Liver (tissue), 9 donors: ENCODE data around the gene CHML. TPM values are rescaled to one million over a fixed set of nuclear protein-coding genes. Genes with fewer than 3 reads are reported as not detected.

Source experiments
- DNase-seq: peaks from one replicate; pipeline ENCODE4 v3.0.0-alpha.2; 2017; ENCODE audit warnings: low spot score
- H3K27ac ChIP-seq, 2 donors: one replicate each; pipeline ENCODE4 v1.7.0; 2013; ENCODE audit warnings: inconsistent platforms in 2 of 2, low read length in 2 of 2, control low read depth in 1 of 2, low read depth in 1 of 2, mild to moderate bottlenecking in 1 of 2
- H3K27me3 ChIP-seq, 4 donors: one replicate each; pipeline versions ENCODE4 v1.6.1 to v1.7.0; 2013; ENCODE audit warnings: low read length in 3 of 4, inconsistent platforms in 1 of 4, mild to moderate bottlenecking in 1 of 4, moderate library complexity in 1 of 4; ENCODE audit not compliant: control insufficient read depth in 4 of 4, insufficient read depth in 4 of 4
- H3K36me3 ChIP-seq, 4 donors: one replicate each; pipeline versions ENCODE4 v1.6.1 to v1.7.0; 2013; ENCODE audit warnings: low read length in 3 of 4, mild to moderate bottlenecking in 3 of 4, low read depth in 1 of 4, moderate library complexity in 1 of 4; ENCODE audit not compliant: control insufficient read depth in 4 of 4, insufficient read depth in 3 of 4
- H3K4me1 ChIP-seq, 4 donors: one replicate each; pipeline versions ENCODE4 v1.6.1 to v1.7.0; 2013; ENCODE audit warnings: low read length in 3 of 4, mild to moderate bottlenecking in 3 of 4, moderate library complexity in 1 of 4; ENCODE audit not compliant: control insufficient read depth in 4 of 4, insufficient read depth in 4 of 4
- H3K4me3 ChIP-seq, 3 donors: one replicate each; pipeline versions ENCODE4 v1.6.1 to v1.7.0; 2013; ENCODE audit warnings: low read length in 3 of 3, control low read depth in 1 of 3, low read depth in 1 of 3, mild to moderate bottlenecking in 1 of 3
- H3K9ac ChIP-seq, 2 donors: one replicate each; pipeline ENCODE4 v1.7.0; 2013; ENCODE audit warnings: low read length in 2 of 2, mild to moderate bottlenecking in 2 of 2, moderate library complexity in 2 of 2, control low read depth in 1 of 2, low read depth in 1 of 2
- H3K9me3 ChIP-seq, 4 donors: one replicate each; pipeline versions ENCODE4 v1.6.1 to v1.7.0; 2013; ENCODE audit warnings: low read length in 3 of 4; ENCODE audit not compliant: control insufficient read depth in 4 of 4
- EGR1 ChIP-seq, 2 donors: IDR thresholded peaks; 2 replicates each; pipeline ENCODE4 v1.6.1; 2016 to 2018; ENCODE audit warnings: antibody characterized with exemption in 2 of 2, low read depth in 2 of 2
- FOXA1 ChIP-seq: IDR thresholded peaks from 2 replicates; pipeline ENCODE4 v1.6.1; 2016; ENCODE audit warnings: antibody characterized with exemption
- FOXA2 ChIP-seq: IDR thresholded peaks from 2 replicates; pipeline ENCODE4 v1.6.1; 2016; ENCODE audit warnings: antibody characterized with exemption
- GABPA ChIP-seq, 2 donors: IDR thresholded peaks in 1 of 2; conservative IDR thresholded peaks in 1 of 2; 2 replicates each; pipeline ENCODE4 v1.6.1; 2016; ENCODE audit warnings: antibody characterized with exemption in 2 of 2, mild to moderate bottlenecking in 1 of 2, moderate library complexity in 1 of 2
- HNF4A ChIP-seq, 2 donors: conservative IDR thresholded peaks; 2 replicates each; pipeline ENCODE4 v1.6.1; 2016; ENCODE audit warnings: antibody characterized with exemption in 2 of 2, mild to moderate bottlenecking in 2 of 2
- HNF4G ChIP-seq: IDR thresholded peaks from 2 replicates; pipeline ENCODE4 v1.6.1; 2016; ENCODE audit warnings: antibody characterized with exemption
- NR2F2 ChIP-seq: IDR thresholded peaks from 2 replicates; pipeline ENCODE4 v1.6.1; 2016; ENCODE audit warnings: antibody characterized with exemption
- RAD21 ChIP-seq, 2 donors: IDR thresholded peaks; 2 replicates each; pipeline ENCODE4 v1.6.1; 2016; ENCODE audit warnings: antibody characterized with exemption in 2 of 2, mild to moderate bottlenecking in 2 of 2
- RXRA ChIP-seq, 2 donors: IDR thresholded peaks; 2 replicates each; pipeline ENCODE4 v1.6.1; 2017 to 2018; ENCODE audit warnings: antibody characterized with exemption in 2 of 2, mild to moderate bottlenecking in 1 of 2
- SP1 ChIP-seq: IDR thresholded peaks from 2 replicates; pipeline ENCODE4 v1.6.1; 2018; ENCODE audit warnings: antibody characterized with exemption, mild to moderate bottlenecking
- TAF1 ChIP-seq: conservative IDR thresholded peaks from 2 replicates; pipeline ENCODE4 v1.6.1; 2016; ENCODE audit warnings: antibody characterized with exemption, mild to moderate bottlenecking
- WGBS: extraction: QIAGEN DNeasy Blood & Tissue Kit; methylation state at CpG from one replicate; pipeline ENCODE4 v1.1.7; 2013; 5-methylcytosine and 5-hydroxymethylcytosine counted together
- polyA plus RNA-seq, 2 donors: library from polyadenylated mRNA; stranded (reverse) in 1 of 2; unstranded in 1 of 2; fragments of 200-250 nt in 1 of 2; fragments of >200 nt in 1 of 2; fragmentation: Nextera tagmentation in 1 of 2; extraction: Ambion mirVana in 1 of 2; gene quantifications; one replicate each; pipeline versions ENCODE4 v1.2.1 to v1.2.3, GENCODE V29; 2013 to 2015
- total RNA-seq, 2 donors: library from RNA; depleted of rRNA; stranded (reverse); fragments of >200 nt; gene quantifications; one replicate each; pipeline ENCODE4 v1.2.3, GENCODE V29; 2014
- TF ChIP-seq, protein P1 (sequence below): IDR thresholded peaks from 2 replicates; pipeline ENCODE4 v1.6.1; 2016; ENCODE audit warnings: antibody characterized with exemption, mild to moderate bottlenecking
- TF ChIP-seq, protein P2 (sequence below): IDR thresholded peaks from 2 replicates; pipeline ENCODE4 v1.6.1; 2016; ENCODE audit warnings: antibody characterized with exemption
- TF ChIP-seq, protein P3 (sequence below): fragments of 150-350 bp; IDR thresholded peaks from 2 replicates; pipeline ENCODE4 v1.5.1; 2017; ENCODE audit warnings: improper control_type of control experiment, low read depth, low read length; ENCODE audit not compliant: missing input control
- TF ChIP-seq, protein P4 (sequence below): IDR thresholded peaks from 2 replicates; pipeline ENCODE4 v1.6.1; 2016; ENCODE audit warnings: antibody characterized with exemption
- donor health status: healthy.
- donor health status: healthy.
- donor health status: healthy.
- donor health status: healthy.
- donor health status: healthy.

CHML gene
- total and polyA plus RNA-seq, 4 donors = 0.53 to 8.1 (median 3.3) TPM

DNA sequence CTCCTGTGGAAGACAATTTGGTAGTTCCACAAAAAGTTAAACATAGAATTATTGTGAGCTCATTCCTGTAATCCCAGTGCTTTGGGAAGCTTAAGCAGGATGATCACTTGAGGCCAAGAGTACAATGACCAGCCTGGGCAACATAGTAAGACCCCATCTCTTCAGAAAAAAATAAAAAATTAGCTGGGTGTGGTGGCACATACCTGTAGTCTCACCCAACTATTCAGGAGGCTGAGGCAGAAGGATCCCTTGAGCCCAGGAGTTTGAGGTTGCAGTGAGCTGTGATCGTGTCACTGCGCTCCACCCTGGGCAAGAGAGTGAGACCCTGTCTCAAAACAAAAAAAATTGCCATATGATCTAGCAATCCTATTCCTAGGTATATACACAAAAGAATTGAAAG is 4.1 kb upstream of the CHML start:
- H3K27ac ChIP-seq = no peak overlapping the region
- H3K4me3 ChIP-seq = no peak overlapping the region
- no peaks in the 10 kb centered on the region for H3K9me3 ChIP-seq
- no peaks in the 10 kb centered on the region for H3K36me3 ChIP-seq
- H3K9ac ChIP-seq = no peak overlapping the region
- H3K27me3 ChIP-seq = no peaks in the 10 kb centered on the region
- H3K4me1 ChIP-seq = peaks cover 0 to 10% (median 5%) of the 10 kb centered on the region in 4 donors
- TF ChIP-seq HNF4G (no peak), EGR1 (IDR thresholded peaks at IDR 0.05; ENCODE audit: low read depth in 2 of 2) (no peak), NR2F2 (no peak), FOXA2 (no peak), FOXA1 (no peak), HNF4A (conservative IDR thresholded peaks at IDR 0.05) (no peak), RAD21 (IDR thresholded peaks at IDR 0.05) (no peak), TAF1 (no peak)
- TF ChIP-seq, protein P1, sequence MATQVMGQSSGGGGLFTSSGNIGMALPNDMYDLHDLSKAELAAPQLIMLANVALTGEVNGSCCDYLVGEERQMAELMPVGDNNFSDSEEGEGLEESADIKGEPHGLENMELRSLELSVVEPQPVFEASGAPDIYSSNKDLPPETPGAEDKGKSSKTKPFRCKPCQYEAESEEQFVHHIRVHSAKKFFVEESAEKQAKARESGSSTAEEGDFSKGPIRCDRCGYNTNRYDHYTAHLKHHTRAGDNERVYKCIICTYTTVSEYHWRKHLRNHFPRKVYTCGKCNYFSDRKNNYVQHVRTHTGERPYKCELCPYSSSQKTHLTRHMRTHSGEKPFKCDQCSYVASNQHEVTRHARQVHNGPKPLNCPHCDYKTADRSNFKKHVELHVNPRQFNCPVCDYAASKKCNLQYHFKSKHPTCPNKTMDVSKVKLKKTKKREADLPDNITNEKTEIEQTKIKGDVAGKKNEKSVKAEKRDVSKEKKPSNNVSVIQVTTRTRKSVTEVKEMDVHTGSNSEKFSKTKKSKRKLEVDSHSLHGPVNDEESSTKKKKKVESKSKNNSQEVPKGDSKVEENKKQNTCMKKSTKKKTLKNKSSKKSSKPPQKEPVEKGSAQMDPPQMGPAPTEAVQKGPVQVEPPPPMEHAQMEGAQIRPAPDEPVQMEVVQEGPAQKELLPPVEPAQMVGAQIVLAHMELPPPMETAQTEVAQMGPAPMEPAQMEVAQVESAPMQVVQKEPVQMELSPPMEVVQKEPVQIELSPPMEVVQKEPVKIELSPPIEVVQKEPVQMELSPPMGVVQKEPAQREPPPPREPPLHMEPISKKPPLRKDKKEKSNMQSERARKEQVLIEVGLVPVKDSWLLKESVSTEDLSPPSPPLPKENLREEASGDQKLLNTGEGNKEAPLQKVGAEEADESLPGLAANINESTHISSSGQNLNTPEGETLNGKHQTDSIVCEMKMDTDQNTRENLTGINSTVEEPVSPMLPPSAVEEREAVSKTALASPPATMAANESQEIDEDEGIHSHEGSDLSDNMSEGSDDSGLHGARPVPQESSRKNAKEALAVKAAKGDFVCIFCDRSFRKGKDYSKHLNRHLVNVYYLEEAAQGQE = no peak
- TF ChIP-seq, protein P2, sequence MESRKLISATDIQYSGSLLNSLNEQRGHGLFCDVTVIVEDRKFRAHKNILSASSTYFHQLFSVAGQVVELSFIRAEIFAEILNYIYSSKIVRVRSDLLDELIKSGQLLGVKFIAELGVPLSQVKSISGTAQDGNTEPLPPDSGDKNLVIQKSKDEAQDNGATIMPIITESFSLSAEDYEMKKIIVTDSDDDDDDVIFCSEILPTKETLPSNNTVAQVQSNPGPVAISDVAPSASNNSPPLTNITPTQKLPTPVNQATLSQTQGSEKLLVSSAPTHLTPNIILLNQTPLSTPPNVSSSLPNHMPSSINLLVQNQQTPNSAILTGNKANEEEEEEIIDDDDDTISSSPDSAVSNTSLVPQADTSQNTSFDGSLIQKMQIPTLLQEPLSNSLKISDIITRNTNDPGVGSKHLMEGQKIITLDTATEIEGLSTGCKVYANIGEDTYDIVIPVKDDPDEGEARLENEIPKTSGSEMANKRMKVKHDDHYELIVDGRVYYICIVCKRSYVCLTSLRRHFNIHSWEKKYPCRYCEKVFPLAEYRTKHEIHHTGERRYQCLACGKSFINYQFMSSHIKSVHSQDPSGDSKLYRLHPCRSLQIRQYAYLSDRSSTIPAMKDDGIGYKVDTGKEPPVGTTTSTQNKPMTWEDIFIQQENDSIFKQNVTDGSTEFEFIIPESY = no peak
- 97% methylated on average over 2 of the region's 2 CpGs for WGBS
- DNase-seq = no peak

DNA sequence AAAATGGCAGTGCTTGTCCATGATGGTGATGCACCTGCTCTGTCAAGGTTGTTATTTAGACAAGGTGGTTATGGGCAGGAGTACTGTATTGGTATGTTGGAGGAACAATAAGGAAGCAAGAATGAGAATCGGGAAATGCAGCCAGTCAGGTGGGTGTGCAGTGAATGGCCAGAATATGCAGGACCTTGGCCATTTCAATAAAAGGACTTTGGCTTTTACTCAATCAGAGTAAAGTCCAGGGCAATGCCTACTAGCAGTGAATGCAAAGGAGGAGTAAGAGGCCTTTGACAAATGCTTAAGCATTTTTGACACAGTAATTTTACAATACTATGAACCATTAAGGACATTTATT is 2.4 kb upstream of the CHML start:
- no peak overlapping the region for H3K9ac ChIP-seq
- peak overlapping the region in 1 of 2 donors; percentile 36 for H3K27ac ChIP-seq
- DNase-seq = no peak
- H3K9me3 ChIP-seq = no peaks in the 10 kb centered on the region
- no peaks in the 10 kb centered on the region for H3K27me3 ChIP-seq
- H3K4me3 ChIP-seq = no peak overlapping the region
- H3K4me1 ChIP-seq = peaks cover 4 to 24% (median 8%) of the 10 kb centered on the region in 4 donors
- peak; percentile 21 to 47 for TF ChIP-seq RXRA (IDR thresholded peaks at IDR 0.05)
- no peak for TF ChIP-seq FOXA1
- no peak for TF ChIP-seq FOXA2
- no peak for TF ChIP-seq GABPA (IDR thresholded peaks at IDR 0.05 in 1 of 2, conservative IDR thresholded peaks at IDR 0.05 in 1 of 2)
- TF ChIP-seq, protein P3, sequence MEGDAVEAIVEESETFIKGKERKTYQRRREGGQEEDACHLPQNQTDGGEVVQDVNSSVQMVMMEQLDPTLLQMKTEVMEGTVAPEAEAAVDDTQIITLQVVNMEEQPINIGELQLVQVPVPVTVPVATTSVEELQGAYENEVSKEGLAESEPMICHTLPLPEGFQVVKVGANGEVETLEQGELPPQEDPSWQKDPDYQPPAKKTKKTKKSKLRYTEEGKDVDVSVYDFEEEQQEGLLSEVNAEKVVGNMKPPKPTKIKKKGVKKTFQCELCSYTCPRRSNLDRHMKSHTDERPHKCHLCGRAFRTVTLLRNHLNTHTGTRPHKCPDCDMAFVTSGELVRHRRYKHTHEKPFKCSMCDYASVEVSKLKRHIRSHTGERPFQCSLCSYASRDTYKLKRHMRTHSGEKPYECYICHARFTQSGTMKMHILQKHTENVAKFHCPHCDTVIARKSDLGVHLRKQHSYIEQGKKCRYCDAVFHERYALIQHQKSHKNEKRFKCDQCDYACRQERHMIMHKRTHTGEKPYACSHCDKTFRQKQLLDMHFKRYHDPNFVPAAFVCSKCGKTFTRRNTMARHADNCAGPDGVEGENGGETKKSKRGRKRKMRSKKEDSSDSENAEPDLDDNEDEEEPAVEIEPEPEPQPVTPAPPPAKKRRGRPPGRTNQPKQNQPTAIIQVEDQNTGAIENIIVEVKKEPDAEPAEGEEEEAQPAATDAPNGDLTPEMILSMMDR = no peak
- peak; percentile 97 to 98 for TF ChIP-seq HNF4A (conservative IDR thresholded peaks at IDR 0.05)
- no peak for TF ChIP-seq NR2F2
- TF ChIP-seq, protein P4, sequence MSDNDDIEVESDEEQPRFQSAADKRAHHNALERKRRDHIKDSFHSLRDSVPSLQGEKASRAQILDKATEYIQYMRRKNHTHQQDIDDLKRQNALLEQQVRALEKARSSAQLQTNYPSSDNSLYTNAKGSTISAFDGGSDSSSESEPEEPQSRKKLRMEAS = no peak
- TF ChIP-seq, protein P1 = no peak
- peak; percentile 82 for TF ChIP-seq HNF4G
- TF ChIP-seq, protein P2 = no peak
- TF ChIP-seq SP1 = peak; percentile 66
- no peak for TF ChIP-seq TAF1
- H3K36me3 ChIP-seq = no peaks in the 10 kb centered on the region
- 31% methylated on average over 1 of the region's 1 CpG for WGBS
